Measurements from ENCODE around the gene ADAMTS2. TPM values are rescaled to one million over a fixed set of nuclear protein-coding genes. Genes with fewer than 3 reads are reported as not detected.

The ADAMTS2 gene
- total RNA-seq, 1 experiment from 2014 or later = 3.9 TPM

DNA sequence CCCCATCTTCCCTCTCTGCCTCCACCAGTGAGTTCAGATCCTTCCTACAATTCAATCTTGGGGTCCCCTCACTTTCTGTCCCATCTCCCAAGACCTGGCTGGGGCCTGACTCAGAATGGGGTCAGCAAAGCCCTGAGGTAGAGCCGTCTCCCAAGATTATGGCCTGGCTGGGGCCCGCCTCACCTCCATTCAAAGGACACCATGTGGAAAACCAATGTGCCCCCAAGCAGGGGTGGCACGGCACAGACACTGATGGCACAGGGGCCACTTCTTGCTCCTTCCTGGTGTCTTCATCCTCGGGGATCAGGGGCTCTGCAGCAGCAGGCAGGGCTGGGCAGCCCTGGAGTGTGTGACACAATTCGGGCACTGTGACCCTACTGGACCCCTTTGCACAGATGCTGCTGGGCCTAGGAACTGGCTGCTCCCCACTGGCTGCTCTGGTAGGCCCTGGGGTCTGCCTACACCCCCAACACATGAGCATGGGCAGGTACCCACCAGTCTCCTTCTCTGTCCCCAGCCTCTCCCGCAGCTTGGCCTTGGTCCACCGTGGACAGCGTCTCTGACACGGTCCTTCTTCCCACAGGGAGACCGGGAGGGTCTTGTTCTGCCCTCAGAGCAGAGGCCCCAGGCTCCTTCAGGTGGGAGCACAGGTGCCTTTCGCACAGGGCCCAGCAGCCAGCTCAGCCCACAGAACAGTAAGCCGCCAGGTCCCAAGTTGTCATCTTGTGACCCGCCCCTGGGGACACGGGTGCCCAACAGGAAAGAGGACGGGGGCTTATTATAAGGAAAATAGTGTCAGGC lies 89.5 kb downstream of the ADAMTS2 start:
- ATAC-seq (no peak), DNase-seq (ENCODE audit: low read depth, low spot score) (no peak)
- Histone ChIP-seq H3K9me2 (ENCODE audit: insufficient read depth) (no peaks in the 10 kb centered on the region), H3K4me2 (ENCODE audit: low read length) (no peak overlapping the region), H2AFZ (ENCODE audit: low read depth, low read length, poor library complexity, severe bottlenecking) (no peak overlapping the region), H3K27me3 (ENCODE audit: insufficient read depth, low read length) (no peaks in the 10 kb centered on the region), H3K27ac (ENCODE audit: low read depth, low read length) (no peak overlapping the region), H4K20me1 (ENCODE audit: insufficient read depth) (no peaks in the 10 kb centered on the region), H3K9me3 (ENCODE audit: control insufficient read depth in 1 of 2, insufficient read depth in 1 of 2, low read depth in 1 of 2, low read length in 2 of 2) (no peaks in the 10 kb centered on the region), H3K4me3 (replicated peaks in 1 of 2; ENCODE audit: low read depth in 1 of 2, low read length in 2 of 2) (no peak overlapping the region), H3K36me3 (ENCODE audit: control insufficient read depth in 1 of 2, insufficient read depth in 2 of 2, low read length in 2 of 2) (no peaks in the 10 kb centered on the region), H3K4me1 (ENCODE audit: control insufficient read depth in 1 of 2, insufficient read depth in 2 of 2, low read length in 2 of 2) (no peaks in the 10 kb centered on the region), H3K9ac (ENCODE audit: low read length) (no peak overlapping the region), H3K79me2 (ENCODE audit: insufficient read depth, low read length) (no peaks in the 10 kb centered on the region)
- TF ChIP-seq RAD21 (IDR thresholded peaks at IDR 0.05; ENCODE audit: low read depth) (no peak), CEBPB (IDR thresholded peaks at IDR 0.05; ENCODE audit: low read depth) (no peak), POLR2AphosphoS5 (IDR thresholded peaks at IDR 0.05; ENCODE audit: low read depth, low read length) (no peak)
- TF ChIP-seq, protein P1, sequence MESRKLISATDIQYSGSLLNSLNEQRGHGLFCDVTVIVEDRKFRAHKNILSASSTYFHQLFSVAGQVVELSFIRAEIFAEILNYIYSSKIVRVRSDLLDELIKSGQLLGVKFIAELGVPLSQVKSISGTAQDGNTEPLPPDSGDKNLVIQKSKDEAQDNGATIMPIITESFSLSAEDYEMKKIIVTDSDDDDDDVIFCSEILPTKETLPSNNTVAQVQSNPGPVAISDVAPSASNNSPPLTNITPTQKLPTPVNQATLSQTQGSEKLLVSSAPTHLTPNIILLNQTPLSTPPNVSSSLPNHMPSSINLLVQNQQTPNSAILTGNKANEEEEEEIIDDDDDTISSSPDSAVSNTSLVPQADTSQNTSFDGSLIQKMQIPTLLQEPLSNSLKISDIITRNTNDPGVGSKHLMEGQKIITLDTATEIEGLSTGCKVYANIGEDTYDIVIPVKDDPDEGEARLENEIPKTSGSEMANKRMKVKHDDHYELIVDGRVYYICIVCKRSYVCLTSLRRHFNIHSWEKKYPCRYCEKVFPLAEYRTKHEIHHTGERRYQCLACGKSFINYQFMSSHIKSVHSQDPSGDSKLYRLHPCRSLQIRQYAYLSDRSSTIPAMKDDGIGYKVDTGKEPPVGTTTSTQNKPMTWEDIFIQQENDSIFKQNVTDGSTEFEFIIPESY (IDR thresholded peaks at IDR 0.05; ENCODE audit: extremely low read depth, insufficient replicate concordance, low read length) = no peak
- POLR2A ChIA-PET = no interaction called here
- intact Hi-C loops (cut with micrococcal nuclease) = no loop called here
- CTCF ChIA-PET = no interaction called here
- RAD21 ChIA-PET (ENCODE audit: low non-redundant PET in 1 of 2, low total read pairs in 2 of 2, uncharacterized antibody in 2 of 2, unreplicated experiment in 2 of 2) = no interaction called here
- no TSS peak for BruUV-seq (replicated peaks)

GRCh38 chr5:179254638-179255271 lies 90.5 kb downstream of the ADAMTS2 start:
- no peak for DNase-seq (ENCODE audit: low read depth, low spot score)
- ChIA-PET POLR2A (no interaction called here), RAD21 (ENCODE audit: low non-redundant PET in 1 of 2, low total read pairs in 2 of 2, uncharacterized antibody in 2 of 2, unreplicated experiment in 2 of 2) (no interaction called here), CTCF (no interaction called here)
- no TSS peak for BruUV-seq (replicated peaks)
- Histone ChIP-seq H3K27ac (ENCODE audit: low read depth, low read length) (no peak overlapping the region), H3K4me2 (ENCODE audit: low read length) (no peak overlapping the region), H3K79me2 (ENCODE audit: insufficient read depth, low read length) (no peaks in the 10 kb centered on the region), H3K9me3 (ENCODE audit: control insufficient read depth in 1 of 2, insufficient read depth in 1 of 2, low read depth in 1 of 2, low read length in 2 of 2) (no peaks in the 10 kb centered on the region), H3K9ac (ENCODE audit: low read length) (no peak overlapping the region), H3K4me1 (ENCODE audit: control insufficient read depth in 1 of 2, insufficient read depth in 2 of 2, low read length in 2 of 2) (no peaks in the 10 kb centered on the region), H3K27me3 (ENCODE audit: insufficient read depth, low read length) (no peaks in the 10 kb centered on the region), H4K20me1 (ENCODE audit: insufficient read depth) (no peaks in the 10 kb centered on the region), H3K4me3 (replicated peaks in 1 of 2; ENCODE audit: low read depth in 1 of 2, low read length in 2 of 2) (no peak overlapping the region), H3K9me2 (ENCODE audit: insufficient read depth) (no peaks in the 10 kb centered on the region), H3K36me3 (ENCODE audit: control insufficient read depth in 1 of 2, insufficient read depth in 2 of 2, low read length in 2 of 2) (no peaks in the 10 kb centered on the region), H2AFZ (ENCODE audit: low read depth, low read length, poor library complexity, severe bottlenecking) (no peak overlapping the region)
- ATAC-seq = no peak
- intact Hi-C loops (cut with micrococcal nuclease) = no loop called here
- TF ChIP-seq TCF7L2 (IDR thresholded peaks at IDR 0.05; ENCODE audit: borderline replicate concordance, extremely low read depth, insufficient read depth, insufficient read length) (no peak), SP1 (IDR thresholded peaks at IDR 0.05; ENCODE audit: low read depth) (no peak), EGR1 (IDR thresholded peaks at IDR 0.05; ENCODE audit: low read depth) (no peak), SRF (IDR thresholded peaks at IDR 0.05; ENCODE audit: low read depth) (no peak), YY1 (IDR thresholded peaks at IDR 0.05; ENCODE audit: extremely low read depth, insufficient replicate concordance, low read depth, low read length) (no peak)
- TF ChIP-seq, protein P2, sequence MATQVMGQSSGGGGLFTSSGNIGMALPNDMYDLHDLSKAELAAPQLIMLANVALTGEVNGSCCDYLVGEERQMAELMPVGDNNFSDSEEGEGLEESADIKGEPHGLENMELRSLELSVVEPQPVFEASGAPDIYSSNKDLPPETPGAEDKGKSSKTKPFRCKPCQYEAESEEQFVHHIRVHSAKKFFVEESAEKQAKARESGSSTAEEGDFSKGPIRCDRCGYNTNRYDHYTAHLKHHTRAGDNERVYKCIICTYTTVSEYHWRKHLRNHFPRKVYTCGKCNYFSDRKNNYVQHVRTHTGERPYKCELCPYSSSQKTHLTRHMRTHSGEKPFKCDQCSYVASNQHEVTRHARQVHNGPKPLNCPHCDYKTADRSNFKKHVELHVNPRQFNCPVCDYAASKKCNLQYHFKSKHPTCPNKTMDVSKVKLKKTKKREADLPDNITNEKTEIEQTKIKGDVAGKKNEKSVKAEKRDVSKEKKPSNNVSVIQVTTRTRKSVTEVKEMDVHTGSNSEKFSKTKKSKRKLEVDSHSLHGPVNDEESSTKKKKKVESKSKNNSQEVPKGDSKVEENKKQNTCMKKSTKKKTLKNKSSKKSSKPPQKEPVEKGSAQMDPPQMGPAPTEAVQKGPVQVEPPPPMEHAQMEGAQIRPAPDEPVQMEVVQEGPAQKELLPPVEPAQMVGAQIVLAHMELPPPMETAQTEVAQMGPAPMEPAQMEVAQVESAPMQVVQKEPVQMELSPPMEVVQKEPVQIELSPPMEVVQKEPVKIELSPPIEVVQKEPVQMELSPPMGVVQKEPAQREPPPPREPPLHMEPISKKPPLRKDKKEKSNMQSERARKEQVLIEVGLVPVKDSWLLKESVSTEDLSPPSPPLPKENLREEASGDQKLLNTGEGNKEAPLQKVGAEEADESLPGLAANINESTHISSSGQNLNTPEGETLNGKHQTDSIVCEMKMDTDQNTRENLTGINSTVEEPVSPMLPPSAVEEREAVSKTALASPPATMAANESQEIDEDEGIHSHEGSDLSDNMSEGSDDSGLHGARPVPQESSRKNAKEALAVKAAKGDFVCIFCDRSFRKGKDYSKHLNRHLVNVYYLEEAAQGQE (IDR thresholded peaks at IDR 0.05; ENCODE audit: low read depth) = no peak

Data from HCT116 (cell line).